GM12878 (cell line): ENCODE measurements around the gene RBM8A.

ENCODE experiments used
- BCL11A ChIP-seq: IDR thresholded peaks from 2 replicates; pipeline ENCODE4 v1.6.1; 2011; ENCODE audit warnings: low read depth, low read length
- CHD2 ChIP-seq: IDR thresholded peaks from 2 replicates; pipeline ENCODE4 v1.6.1; 2011; ENCODE audit warnings: low read depth, low read length, improper control_type of control experiment, borderline replicate concordance
- CREB1 ChIP-seq: IDR thresholded peaks from 2 replicates; pipeline ENCODE4 v1.6.1; 2012; ENCODE audit warnings: low read depth, mild to moderate bottlenecking, inconsistent platforms
- EP300 ChIP-seq, 2 experiments: fragments of 150-350 bp in 1 of 2; IDR thresholded peaks; 2 replicates each; pipeline ENCODE4 v1.6.1; 2011 to 2012; ENCODE audit warnings: low read depth in 2 of 2, low read length in 2 of 2, borderline replicate concordance in 1 of 2, improper control_type of control experiment in 1 of 2, inconsistent platforms in 1 of 2; ENCODE audit not compliant: control insufficient read depth in 1 of 2
- GABPA ChIP-seq: IDR thresholded peaks from 2 replicates; pipeline ENCODE4 v1.6.1; 2014; ENCODE audit warnings: antibody characterized with exemption, low read depth, mild to moderate bottlenecking, inconsistent platforms
- HDAC2 ChIP-seq: fragments of 200-600 bp; sonication (generic); IDR thresholded peaks from 2 replicates; pipeline ENCODE4 v1.6.1; 2017
- MTA3 ChIP-seq: IDR thresholded peaks from 2 replicates; pipeline ENCODE4 v1.6.1; 2012; ENCODE audit warnings: low read length, inconsistent platforms, borderline replicate concordance
- POLR2A ChIP-seq: IDR thresholded peaks from 2 replicates; pipeline ENCODE4 v1.6.1; 2011; ENCODE audit warnings: low read depth, mild to moderate bottlenecking, low read length
- POLR2AphosphoS5 ChIP-seq: IDR thresholded peaks from 2 replicates; pipeline ENCODE4 v1.6.1; 2011; ENCODE audit warnings: mild to moderate bottlenecking, low read length, inconsistent platforms
- SP1 ChIP-seq: IDR thresholded peaks from one replicate; pipeline ENCODE4 v1.6.1; 2011; ENCODE audit warnings: low read depth, low read length
- TCF7 ChIP-seq: IDR thresholded peaks from 2 replicates; pipeline ENCODE4 v1.6.1; 2014; ENCODE audit warnings: antibody characterized with exemption, borderline replicate concordance
- TF ChIP-seq, protein P1 (sequence below), 3 experiments: IDR thresholded peaks in 2 of 3; conservative IDR thresholded peaks in 1 of 3; 2 replicates each; pipeline ENCODE4 v1.5.1; 2011; ENCODE audit warnings: low read depth in 3 of 3, low read length in 3 of 3, mild to moderate bottlenecking in 3 of 3, control low read depth in 2 of 3, moderate library complexity in 2 of 3, inconsistent platforms in 1 of 3, mixed read lengths in 1 of 3; ENCODE audit not compliant: control insufficient read depth in 2 of 3, insufficient read depth in 1 of 3; ENCODE audit errors: extremely low read depth in 1 of 3
- TF ChIP-seq, protein P2 (sequence below): IDR thresholded peaks from 2 replicates; pipeline ENCODE4 v1.6.1; 2012; ENCODE audit warnings: mild to moderate bottlenecking, low read depth, low read length
- TF ChIP-seq, protein P3 (sequence below): IDR thresholded peaks from 2 replicates; pipeline ENCODE4 v1.6.1; 2012; ENCODE audit warnings: low read length, inconsistent platforms

DNA sequence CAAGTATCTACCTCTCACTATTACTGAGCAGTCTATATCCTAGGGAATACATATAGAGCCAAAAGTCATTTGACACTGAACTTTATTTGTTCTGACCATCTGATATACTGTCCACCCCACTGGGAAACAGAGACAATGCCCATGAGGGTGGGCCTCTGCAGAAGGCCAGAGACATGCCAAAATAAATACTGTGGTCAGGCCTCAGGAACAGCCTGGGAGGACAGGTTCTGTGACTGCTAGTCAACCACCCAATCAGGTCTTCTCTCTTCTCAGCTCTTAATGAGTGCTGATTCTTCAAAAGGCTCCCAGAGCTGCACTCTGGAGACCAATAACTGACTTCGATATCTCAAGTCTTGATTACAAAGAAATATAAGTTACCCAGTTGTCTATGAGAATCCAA lies 36.1 kb downstream of the RBM8A start:
- TF ChIP-seq POLR2A: no peak
- no peak for TF ChIP-seq GABPA
- TF ChIP-seq HDAC2: no peak
- no peak for TF ChIP-seq TCF7
- no peak for TF ChIP-seq BCL11A
- TF ChIP-seq EP300 (IDR thresholded peaks at IDR 0.05; ENCODE audit: borderline replicate concordance in 1 of 2, control insufficient read depth in 1 of 2, low read depth in 2 of 2, low read length in 2 of 2): no peak
- TF ChIP-seq, protein P1, sequence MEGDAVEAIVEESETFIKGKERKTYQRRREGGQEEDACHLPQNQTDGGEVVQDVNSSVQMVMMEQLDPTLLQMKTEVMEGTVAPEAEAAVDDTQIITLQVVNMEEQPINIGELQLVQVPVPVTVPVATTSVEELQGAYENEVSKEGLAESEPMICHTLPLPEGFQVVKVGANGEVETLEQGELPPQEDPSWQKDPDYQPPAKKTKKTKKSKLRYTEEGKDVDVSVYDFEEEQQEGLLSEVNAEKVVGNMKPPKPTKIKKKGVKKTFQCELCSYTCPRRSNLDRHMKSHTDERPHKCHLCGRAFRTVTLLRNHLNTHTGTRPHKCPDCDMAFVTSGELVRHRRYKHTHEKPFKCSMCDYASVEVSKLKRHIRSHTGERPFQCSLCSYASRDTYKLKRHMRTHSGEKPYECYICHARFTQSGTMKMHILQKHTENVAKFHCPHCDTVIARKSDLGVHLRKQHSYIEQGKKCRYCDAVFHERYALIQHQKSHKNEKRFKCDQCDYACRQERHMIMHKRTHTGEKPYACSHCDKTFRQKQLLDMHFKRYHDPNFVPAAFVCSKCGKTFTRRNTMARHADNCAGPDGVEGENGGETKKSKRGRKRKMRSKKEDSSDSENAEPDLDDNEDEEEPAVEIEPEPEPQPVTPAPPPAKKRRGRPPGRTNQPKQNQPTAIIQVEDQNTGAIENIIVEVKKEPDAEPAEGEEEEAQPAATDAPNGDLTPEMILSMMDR (IDR thresholded peaks at IDR 0.05 in 2 of 3, conservative IDR thresholded peaks at IDR 0.05 in 1 of 3; ENCODE audit: control insufficient read depth in 2 of 3, extremely low read depth in 1 of 3, insufficient read depth in 1 of 3, low read depth in 3 of 3, low read length in 3 of 3): no peak
- TF ChIP-seq, protein P2, sequence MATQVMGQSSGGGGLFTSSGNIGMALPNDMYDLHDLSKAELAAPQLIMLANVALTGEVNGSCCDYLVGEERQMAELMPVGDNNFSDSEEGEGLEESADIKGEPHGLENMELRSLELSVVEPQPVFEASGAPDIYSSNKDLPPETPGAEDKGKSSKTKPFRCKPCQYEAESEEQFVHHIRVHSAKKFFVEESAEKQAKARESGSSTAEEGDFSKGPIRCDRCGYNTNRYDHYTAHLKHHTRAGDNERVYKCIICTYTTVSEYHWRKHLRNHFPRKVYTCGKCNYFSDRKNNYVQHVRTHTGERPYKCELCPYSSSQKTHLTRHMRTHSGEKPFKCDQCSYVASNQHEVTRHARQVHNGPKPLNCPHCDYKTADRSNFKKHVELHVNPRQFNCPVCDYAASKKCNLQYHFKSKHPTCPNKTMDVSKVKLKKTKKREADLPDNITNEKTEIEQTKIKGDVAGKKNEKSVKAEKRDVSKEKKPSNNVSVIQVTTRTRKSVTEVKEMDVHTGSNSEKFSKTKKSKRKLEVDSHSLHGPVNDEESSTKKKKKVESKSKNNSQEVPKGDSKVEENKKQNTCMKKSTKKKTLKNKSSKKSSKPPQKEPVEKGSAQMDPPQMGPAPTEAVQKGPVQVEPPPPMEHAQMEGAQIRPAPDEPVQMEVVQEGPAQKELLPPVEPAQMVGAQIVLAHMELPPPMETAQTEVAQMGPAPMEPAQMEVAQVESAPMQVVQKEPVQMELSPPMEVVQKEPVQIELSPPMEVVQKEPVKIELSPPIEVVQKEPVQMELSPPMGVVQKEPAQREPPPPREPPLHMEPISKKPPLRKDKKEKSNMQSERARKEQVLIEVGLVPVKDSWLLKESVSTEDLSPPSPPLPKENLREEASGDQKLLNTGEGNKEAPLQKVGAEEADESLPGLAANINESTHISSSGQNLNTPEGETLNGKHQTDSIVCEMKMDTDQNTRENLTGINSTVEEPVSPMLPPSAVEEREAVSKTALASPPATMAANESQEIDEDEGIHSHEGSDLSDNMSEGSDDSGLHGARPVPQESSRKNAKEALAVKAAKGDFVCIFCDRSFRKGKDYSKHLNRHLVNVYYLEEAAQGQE: no peak
- TF ChIP-seq SP1: no peak
- no peak for TF ChIP-seq CHD2
- TF ChIP-seq CREB1: no peak
- no peak for TF ChIP-seq POLR2AphosphoS5
- TF ChIP-seq, protein P3, sequence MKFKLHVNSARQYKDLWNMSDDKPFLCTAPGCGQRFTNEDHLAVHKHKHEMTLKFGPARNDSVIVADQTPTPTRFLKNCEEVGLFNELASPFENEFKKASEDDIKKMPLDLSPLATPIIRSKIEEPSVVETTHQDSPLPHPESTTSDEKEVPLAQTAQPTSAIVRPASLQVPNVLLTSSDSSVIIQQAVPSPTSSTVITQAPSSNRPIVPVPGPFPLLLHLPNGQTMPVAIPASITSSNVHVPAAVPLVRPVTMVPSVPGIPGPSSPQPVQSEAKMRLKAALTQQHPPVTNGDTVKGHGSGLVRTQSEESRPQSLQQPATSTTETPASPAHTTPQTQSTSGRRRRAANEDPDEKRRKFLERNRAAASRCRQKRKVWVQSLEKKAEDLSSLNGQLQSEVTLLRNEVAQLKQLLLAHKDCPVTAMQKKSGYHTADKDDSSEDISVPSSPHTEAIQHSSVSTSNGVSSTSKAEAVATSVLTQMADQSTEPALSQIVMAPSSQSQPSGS: no peak
- TF ChIP-seq MTA3: no peak
